HG02571 (cell line): ENCODE results near the gene BCL2.

Experiments used
- ATAC-seq: cut with Tn5 transposase; IDR thresholded peaks from one replicate; pipeline ENCODE4 v1.9.1; 2021; ENCODE audit warnings: mild to moderate bottlenecking, moderate library complexity; ENCODE audit not compliant: unreplicated experiment

The BCL2 gene

GRCh38 chr18:63288311-63288710, 31.3 kb downstream of the BCL2 start:
- ATAC-seq = no peak

DNA sequence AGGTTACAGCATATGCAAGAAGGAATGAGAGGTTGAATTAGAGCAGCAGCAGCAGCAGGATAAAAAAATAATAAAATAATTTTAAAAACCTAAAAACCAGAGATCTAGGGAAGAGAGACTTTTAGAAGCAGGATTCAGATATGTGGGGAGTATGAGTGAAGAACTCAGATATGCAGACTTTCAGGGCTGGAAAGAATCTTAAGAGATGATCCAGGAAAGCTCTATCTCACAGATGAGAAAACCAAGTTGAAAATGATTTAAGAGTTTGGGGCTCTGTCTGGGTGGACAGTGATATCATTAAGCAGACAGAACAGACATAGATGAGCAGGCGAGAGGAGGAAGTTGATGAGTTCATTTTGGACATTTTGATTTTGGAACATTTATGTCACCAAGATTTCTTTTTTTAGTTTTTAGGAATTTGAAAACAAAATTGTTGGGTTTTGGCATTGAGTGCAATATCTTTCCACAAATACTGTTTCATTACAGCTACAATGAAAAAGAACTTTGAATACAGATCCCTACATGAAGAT, 31.8 kb downstream of the BCL2 start:
- no peak for ATAC-seq

DNA sequence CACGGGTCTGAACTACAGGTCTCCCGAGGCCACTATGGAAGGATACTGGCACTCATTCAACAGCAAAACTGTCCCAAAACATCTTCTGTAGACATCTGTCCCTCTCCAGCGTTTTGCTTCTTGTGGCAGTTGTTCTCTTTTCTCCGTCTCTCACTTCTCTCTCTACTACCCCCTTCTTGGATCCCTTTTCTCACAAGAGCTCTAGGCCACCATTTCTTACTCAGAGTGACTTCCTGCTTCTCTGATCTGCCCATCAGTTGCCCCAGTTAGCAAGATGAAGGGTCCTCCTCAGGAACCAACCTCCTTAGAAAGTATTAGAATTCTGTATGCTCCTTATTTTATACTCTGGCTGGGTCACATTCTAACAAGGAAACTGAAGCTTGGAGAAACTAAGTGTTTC, 32.6 kb downstream of the BCL2 start:
- ATAC-seq = no peak

DNA sequence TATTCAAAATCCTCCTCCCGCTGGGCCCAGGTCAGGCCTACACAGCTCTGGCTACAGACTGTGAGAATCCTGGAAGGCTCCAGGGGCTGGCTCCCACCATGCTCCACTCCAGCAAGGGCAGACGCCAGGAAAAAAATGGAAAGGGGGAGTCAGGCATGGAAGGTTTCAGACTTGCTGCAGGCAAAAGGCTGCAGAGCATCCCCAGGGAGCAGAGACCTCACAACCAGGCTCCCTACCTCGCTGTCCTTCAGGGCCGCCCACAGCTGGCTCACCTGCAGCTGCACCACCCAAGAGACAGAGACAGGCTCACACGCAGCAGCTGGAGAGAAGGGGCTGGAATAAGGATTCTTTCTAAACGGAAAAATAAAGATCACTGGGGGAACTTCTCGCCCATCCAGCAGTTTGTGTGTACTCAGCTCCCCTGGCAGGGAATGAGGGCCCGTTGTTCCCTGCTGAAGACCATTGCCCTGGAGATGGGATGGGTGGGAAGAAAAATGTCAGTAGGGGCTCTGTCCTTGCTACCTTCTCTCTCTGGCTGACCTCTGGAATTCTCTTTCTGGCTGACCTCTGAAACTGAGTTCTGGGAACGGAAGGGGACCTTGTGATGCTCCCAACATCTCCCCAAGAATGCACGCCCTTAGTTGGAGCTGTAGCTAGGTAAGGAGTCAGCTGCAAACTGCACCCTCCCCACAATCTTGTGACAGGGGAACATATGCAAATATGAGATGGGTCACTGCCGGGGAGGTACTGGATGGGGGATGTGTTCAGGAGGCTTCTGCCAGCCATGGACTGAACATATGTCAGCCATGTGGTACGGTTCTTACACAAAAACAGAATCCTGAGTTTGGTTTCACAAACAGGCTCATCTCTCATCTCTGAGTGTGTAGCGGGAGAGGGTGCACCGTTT, 34.5 kb downstream of the BCL2 start:
- ATAC-seq = peak; percentile 94

DNA sequence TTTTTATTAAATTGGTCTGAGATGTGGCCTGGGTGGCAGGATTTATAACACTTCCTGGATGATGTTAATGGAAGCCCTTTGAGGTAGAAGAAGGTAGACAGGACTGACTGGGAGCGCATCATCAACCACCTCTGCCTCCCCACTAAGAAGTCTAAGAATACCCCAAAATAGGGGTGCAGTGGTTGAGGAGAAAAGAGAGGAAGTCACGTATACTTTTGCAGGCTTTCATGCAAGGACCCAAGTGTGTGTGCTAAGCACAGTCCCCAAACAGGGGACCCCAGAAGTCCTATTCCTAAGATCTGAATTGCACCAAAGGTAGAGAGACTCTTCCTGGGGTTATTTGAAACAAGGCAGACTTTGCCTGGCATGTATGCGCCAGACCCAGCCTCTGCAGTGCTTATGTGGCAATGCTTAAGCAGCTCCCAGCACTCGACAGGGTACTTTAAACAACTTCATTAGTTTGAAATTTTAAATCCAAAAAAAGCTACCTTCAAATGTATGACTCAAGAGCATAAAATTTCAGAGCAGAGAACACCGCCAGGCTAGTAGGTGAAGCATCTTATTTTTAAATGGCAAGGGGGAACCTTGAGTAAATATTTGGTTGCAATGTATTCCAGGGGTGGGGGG, 35.3 kb downstream of the BCL2 start:
- no peak for ATAC-seq

DNA sequence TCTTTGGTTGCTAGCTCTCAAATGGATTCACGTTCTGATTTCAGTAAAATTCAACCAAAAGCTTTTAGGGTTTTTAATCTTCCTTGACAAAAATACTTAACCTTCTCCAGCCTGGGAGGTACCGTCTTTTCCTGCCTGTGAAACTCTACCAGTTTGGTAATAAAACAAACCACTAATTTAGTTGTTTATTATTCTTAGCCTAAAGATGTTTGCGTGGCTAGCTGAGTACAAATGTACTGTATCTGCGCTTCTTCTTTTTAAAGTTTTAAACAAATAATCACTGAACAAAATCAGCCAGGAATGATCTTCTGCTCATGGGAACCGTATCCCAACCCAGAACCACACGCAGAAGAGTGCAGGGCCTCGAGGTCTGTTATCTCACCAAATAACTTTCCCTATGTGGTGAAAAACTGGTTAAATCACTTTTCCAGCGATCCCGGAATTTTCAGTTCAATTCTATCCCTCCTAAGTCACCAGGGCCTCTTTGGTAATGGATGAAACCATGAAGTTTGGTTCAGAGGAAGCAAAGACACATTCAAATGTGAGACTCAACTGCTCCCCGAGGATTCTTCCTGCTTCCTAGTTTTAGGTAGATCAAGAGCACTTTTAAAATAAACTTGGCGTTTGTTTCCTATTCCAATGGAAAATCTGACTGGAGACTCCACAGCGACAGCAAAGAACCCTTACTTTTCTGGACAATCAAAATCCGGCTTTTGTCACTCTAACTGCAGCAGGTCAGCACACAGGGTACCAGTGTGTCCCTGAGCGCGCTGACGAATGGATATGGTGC, 36.1 kb downstream of the BCL2 start:
- ATAC-seq = no peak

GRCh38 chr18:63282793-63283192, 36.8 kb downstream of the BCL2 start:
- no peak for ATAC-seq

DNA sequence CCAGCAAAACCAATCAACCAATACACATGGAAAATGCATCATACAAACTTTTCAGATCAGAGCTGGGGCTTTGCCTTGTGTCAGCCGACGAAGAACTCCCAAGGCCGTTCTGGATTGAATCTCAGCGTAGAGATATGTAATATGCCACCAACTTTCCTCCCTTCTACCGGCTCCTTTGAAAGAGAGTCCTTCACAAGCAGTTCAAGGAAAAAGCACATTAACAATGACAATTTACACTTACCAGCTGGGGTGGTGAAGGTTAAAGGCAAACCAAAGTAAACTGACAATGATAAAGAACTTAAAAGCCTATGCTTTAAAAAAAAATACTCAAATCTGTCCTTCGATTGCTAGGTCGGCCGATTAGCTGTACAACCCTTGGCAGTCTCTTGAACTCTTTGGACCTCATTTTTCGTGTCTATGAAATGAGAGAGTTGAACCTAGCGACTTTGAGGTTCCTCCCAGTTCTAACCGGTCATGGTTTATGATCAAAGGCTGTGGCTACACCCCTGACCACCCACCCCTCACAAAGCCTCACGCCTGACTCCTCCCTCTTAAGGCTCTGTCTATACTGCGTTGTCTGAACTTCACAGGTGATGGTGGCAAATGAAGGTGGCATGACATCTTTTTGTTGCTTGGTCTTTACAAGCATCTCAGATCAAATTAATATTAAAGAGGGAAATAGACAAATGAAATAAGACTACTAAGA, 46.2 kb downstream of the BCL2 start:
- ATAC-seq = no peak

DNA sequence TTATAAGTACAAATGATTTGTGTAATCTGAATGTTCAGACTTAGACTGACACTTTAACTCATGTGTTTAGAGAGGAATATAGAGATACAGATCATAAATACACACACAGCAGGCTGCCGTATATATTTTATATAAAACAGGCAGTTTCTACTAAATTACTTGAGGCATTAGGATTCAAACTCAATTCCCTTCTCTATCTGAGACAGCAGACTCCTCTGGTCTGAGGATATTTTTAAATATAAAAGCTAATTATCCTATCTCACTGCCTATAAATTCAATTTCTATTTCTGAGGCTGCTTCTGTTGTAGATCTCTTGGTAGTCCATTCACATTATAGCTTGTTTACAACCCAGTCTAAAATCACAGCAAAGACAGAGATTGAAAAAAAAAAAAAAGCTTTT, 46.9 kb downstream of the BCL2 start:
- ATAC-seq = no peak

GRCh38 chr18:63271881-63272299, 47.7 kb downstream of the BCL2 start:
- ATAC-seq = no peak

GRCh38 chr18:63271148-63271547, 48.4 kb downstream of the BCL2 start:
- ATAC-seq = no peak

- ATAC-seq = peak; percentile 55
Measured at GRCh38 chr18:63267975-63268721, 51.4 kb downstream of the BCL2 start.

DNA sequence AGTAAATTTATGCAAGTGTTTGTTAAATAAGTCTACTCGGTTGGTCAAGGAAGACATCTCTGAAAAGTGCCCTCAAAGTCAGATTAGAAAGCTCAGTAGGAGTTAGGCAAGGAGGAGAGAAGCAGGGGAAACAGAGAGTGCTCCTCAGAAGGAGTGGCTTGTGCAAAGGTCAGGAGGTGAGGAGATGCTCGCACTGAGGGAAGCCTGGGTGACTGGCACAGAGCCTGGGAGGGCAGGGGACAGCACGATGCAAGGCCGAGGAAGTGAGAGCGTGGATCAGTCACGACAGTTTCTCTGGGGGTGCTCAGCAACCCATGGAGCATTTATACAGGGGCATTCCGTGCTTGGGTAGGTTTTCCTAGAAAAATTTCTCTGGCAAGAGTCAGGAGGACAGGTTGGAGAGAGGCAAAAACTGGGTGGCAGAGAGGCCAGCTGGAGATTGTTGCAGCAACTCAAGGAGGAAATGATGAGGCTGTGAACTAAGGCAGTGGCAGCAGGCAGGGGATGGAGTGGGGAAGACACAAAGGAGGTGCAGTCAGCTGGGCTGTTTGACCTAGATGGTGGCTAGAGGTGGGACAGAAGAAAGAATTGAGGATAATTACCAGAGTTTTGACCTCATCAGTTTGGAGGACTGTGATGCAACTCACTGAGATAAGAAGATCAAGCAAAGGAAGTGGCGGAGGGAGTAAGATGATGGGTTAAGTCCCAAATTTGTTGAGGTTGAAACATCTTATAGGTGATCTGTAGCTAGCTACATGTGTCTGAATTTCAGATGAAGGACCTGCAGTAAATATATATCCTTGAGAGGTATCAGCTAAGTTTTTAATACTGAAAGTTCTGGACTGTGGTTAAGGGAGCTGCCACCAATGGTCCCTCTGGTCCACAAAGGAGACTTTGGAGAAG, 52.4 kb downstream of the BCL2 start:
- no peak for ATAC-seq

DNA sequence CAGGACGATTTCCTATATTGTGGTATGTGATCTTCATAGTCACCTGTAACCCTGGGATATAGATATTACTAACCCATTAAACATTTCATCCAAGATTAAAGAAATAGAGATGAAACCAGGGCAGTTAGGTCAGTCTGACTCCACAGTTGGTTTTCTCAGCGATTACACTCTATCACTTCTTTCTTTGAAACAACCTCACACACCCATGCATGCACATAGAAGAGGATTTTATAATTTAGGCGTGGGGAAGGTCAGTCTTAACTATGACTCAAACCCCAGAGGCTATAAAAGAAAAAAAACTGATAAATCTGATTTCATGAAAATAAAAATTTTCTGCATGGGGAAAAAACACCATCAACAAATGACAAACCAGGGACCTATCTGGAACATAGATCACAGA, 54.2 kb downstream of the BCL2 start:
- no peak for ATAC-seq

- ATAC-seq = no peak
Measured at GRCh38 chr18:63264871-63265270, 54.7 kb downstream of the BCL2 start.

- ATAC-seq = no peak
Measured at GRCh38 chr18:63263444-63263843, 56.1 kb downstream of the BCL2 start.

DNA sequence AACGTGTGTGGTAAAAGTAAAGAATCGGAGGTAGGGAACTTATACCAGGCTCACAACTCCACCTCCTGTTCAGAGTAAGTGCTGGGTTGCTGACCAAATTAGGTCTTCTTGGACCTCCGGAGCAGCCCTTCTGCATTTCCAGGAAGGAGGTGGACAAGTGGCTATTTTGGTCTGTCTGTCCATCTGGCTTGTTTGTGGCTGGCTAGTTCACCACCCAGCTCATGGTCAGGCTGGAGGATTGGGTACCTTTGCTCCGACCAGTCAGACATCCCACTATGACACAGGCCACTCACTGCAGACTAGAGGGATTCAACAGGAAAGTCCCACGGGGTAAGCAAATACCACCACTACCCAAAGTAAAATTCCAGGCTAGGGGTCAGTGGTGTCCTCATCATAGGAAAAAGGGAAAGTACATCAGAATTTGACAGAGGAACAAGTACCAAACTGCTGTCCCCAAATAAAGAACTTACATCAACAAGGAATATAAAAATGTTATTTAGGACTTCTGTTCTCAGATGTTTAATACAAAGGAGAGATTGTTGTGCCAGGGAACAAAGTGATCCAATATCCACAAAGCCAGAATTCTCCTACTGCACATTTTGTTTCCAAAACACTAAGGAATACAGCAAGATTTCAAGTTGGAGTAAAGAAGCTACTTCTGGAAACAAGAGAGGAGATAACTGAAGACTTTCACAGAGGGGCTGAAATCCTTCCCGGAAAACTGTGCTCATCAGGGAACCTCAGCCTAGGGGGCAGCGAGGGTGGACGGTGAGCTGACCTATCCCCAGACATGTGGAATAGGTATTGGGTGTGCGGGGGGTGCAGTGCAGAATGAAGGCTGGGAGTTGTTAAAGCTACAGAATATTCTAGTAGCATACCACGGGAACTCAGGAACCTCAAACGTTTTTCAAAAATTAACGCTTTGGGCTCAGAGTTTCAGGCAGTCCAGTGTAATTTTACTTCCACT, 56.9 kb downstream of the BCL2 start:
- ATAC-seq = no peak

DNA sequence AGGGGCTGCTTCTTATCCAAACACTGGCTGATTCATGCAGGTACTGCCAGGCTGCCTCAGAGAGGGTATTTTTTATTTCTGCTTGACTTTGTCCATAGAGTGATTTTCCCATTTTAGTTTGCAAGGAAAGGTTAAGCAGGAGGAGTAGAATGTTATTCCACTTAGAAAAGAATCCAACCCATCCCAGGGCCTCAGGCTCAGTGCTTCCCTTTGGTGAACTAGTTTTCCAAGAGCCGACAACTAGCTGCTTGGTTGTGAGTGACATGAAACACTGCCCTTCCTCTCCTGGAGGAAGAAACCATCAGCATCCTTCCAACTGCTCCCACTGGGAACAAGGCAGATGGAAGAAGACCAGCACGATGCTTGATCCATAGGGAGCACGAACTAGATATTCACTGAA, 58.5 kb downstream of the BCL2 start:
- no peak for ATAC-seq
